Mesendoderm (in vitro differentiated cells): ENCODE measurements around the gene STX4.
A peak's percentile ranks its signal among the peaks of the same experiment; 100 is the strongest.

Source experiments
- DNase-seq: peaks from one replicate; pipeline ENCODE4 v3.0.0; 2013
- H2AK5ac ChIP-seq: 2 replicates; pipeline ENCODE4 v1.6.1; 2013; ENCODE audit warnings: low read length, inconsistent platforms
- H2BK120ac ChIP-seq: 2 replicates; pipeline ENCODE4 v1.6.1; 2013; ENCODE audit warnings: low read depth, mild to moderate bottlenecking, low read length, moderate library complexity, mixed read lengths
- H2BK15ac ChIP-seq: replicated peaks from 2 replicates; pipeline ENCODE4 v1.6.1; 2013; ENCODE audit warnings: low read depth, mild to moderate bottlenecking, moderate library complexity
- H2BK5ac ChIP-seq: 2 replicates; pipeline ENCODE4 v1.6.1; 2013; ENCODE audit warnings: low read length, inconsistent platforms
- H3K18ac ChIP-seq: 2 replicates; pipeline ENCODE4 v1.6.1; 2013; ENCODE audit warnings: mild to moderate bottlenecking, low read length, mixed read lengths
- H3K23ac ChIP-seq: one replicate; pipeline ENCODE4 v1.6.1; 2013; ENCODE audit warnings: low read length
- H3K27ac ChIP-seq: 2 replicates; pipeline ENCODE4 v1.5.1; 2013; ENCODE audit warnings: low read depth, mild to moderate bottlenecking, inconsistent platforms, low read length, moderate library complexity
- H3K27me3 ChIP-seq: 2 replicates; pipeline ENCODE4 v1.6.1; 2013; ENCODE audit warnings: low read length, control low read depth, mild to moderate bottlenecking, inconsistent platforms; ENCODE audit not compliant: insufficient read depth, poor library complexity
- H3K36me3 ChIP-seq: 2 replicates; pipeline ENCODE4 v1.6.1; 2013; ENCODE audit warnings: low read length, inconsistent platforms; ENCODE audit not compliant: control insufficient read depth, insufficient read depth
- H3K4ac ChIP-seq: one replicate; pipeline ENCODE4 v1.6.1; 2013; ENCODE audit warnings: low read depth, mild to moderate bottlenecking, low read length, moderate library complexity
- H3K4me1 ChIP-seq: 2 replicates; pipeline ENCODE4 v1.6.1; 2013; ENCODE audit warnings: low read depth, low read length, inconsistent platforms; ENCODE audit not compliant: control insufficient read depth
- H3K4me2 ChIP-seq: 2 replicates; pipeline ENCODE4 v1.6.1; 2013; ENCODE audit warnings: low read length
- H3K4me3 ChIP-seq: 2 replicates; pipeline ENCODE4 v1.5.1; 2013; ENCODE audit warnings: mild to moderate bottlenecking, low read length
- H3K56ac ChIP-seq: one replicate; pipeline ENCODE4 v1.6.1; 2013; ENCODE audit warnings: low read length
- H3K79me1 ChIP-seq: 2 replicates; pipeline ENCODE4 v1.6.1; 2013; ENCODE audit warnings: low read length, inconsistent platforms
- H3K79me2 ChIP-seq: 2 replicates; pipeline ENCODE4 v1.6.1; 2013; ENCODE audit warnings: mild to moderate bottlenecking, low read length; ENCODE audit not compliant: control insufficient read depth, insufficient read depth
- H3K9ac ChIP-seq: 2 replicates; pipeline ENCODE4 v1.6.1; 2013; ENCODE audit warnings: low read length, inconsistent platforms
- H4K5ac ChIP-seq: one replicate; pipeline ENCODE4 v1.6.1; 2013; ENCODE audit warnings: low read length
- H4K8ac ChIP-seq: one replicate; pipeline ENCODE4 v1.6.1; 2013; ENCODE audit warnings: low read depth, mild to moderate bottlenecking, control low read depth, low read length, moderate library complexity
- WGBS: extraction: QIAGEN DNeasy Blood & Tissue Kit; methylation state at CpG from one replicate; pipeline ENCODE4 v1.1.7; 2013; ENCODE audit warnings: low lambda C conversion rate, missing lambda C conversion rate; ENCODE audit not compliant: insufficient coverage; ENCODE audit errors: extremely low coverage; 5-methylcytosine and 5-hydroxymethylcytosine counted together

The STX4 gene

GRCh38 chr16:31061813-31062440 lies 28.6 kb downstream of the STX4 start:
- no peak overlapping the region for H2BK120ac ChIP-seq
- H2AK5ac ChIP-seq = no peak overlapping the region
- no peak overlapping the region for H3K18ac ChIP-seq
- H2BK5ac ChIP-seq = no peak overlapping the region
- no CpG with 5 or more reads among the region's 54 CpGs for WGBS
- H3K4me1 ChIP-seq = no peaks in the 10 kb centered on the region
- no peak overlapping the region for H3K27ac ChIP-seq
- H3K79me1 ChIP-seq = peaks cover 11% of the 10 kb centered on the region
- no peak overlapping the region for H3K4me2 ChIP-seq
- H4K8ac ChIP-seq = no peak overlapping the region
- no peak overlapping the region for H3K9ac ChIP-seq
- H3K56ac ChIP-seq = no peak overlapping the region
- H3K23ac ChIP-seq = no peak overlapping the region
- no peak overlapping the region for H3K4me3 ChIP-seq
- peaks cover 3% of the 10 kb centered on the region for H3K36me3 ChIP-seq
- H3K27me3 ChIP-seq = no peaks in the 10 kb centered on the region
- H3K79me2 ChIP-seq = peaks cover 9% of the 10 kb centered on the region
- no peak overlapping the region for H4K5ac ChIP-seq
- H3K4ac ChIP-seq = no peak overlapping the region
- H2BK15ac ChIP-seq = no peak overlapping the region
- no peak for DNase-seq

GRCh38 chr16:31063495-31063842 lies 30.1 kb downstream of the STX4 start:
- WGBS = no CpG with 5 or more reads among the region's 9 CpGs
- H3K18ac ChIP-seq = no peak overlapping the region
- H3K4me3 ChIP-seq = no peak overlapping the region
- no peak overlapping the region for H4K5ac ChIP-seq
- peaks cover 3% of the 10 kb centered on the region for H3K36me3 ChIP-seq
- no peaks in the 10 kb centered on the region for H3K4me1 ChIP-seq
- no peak overlapping the region for H3K4ac ChIP-seq
- H4K8ac ChIP-seq = no peak overlapping the region
- H2AK5ac ChIP-seq = no peak overlapping the region
- H2BK15ac ChIP-seq = no peak overlapping the region
- no peak overlapping the region for H2BK5ac ChIP-seq
- H3K23ac ChIP-seq = no peak overlapping the region
- H3K79me1 ChIP-seq = peaks cover 14% of the 10 kb centered on the region
- DNase-seq = peak; percentile 25
- H3K56ac ChIP-seq = no peak overlapping the region
- H3K27ac ChIP-seq = no peak overlapping the region
- no peaks in the 10 kb centered on the region for H3K27me3 ChIP-seq
- H3K79me2 ChIP-seq = peaks cover 12% of the 10 kb centered on the region
- H3K4me2 ChIP-seq = no peak overlapping the region
- no peak overlapping the region for H3K9ac ChIP-seq
- no peak overlapping the region for H2BK120ac ChIP-seq

- Histone ChIP-seq H3K23ac (no peak overlapping the region), H3K79me2 (peaks cover 15% of the 10 kb centered on the region), H3K9ac (no peak overlapping the region), H3K4ac (no peak overlapping the region), H2BK120ac (no peak overlapping the region), H3K27me3 (no peaks in the 10 kb centered on the region), H4K8ac (no peak overlapping the region), H2BK5ac (no peak overlapping the region), H3K56ac (no peak overlapping the region), H3K18ac (no peak overlapping the region), H2AK5ac (no peak overlapping the region), H2BK15ac (no peak overlapping the region), H3K4me3 (no peak overlapping the region), H3K79me1 (peaks cover 17% of the 10 kb centered on the region), H3K4me1 (no peaks in the 10 kb centered on the region), H4K5ac (no peak overlapping the region), H3K27ac (no peak overlapping the region), H3K4me2 (no peak overlapping the region), H3K36me3 (peaks cover 3% of the 10 kb centered on the region)
- WGBS = no CpG with 5 or more reads among the region's 56 CpGs
- no peak for DNase-seq
Observed at GRCh38 chr16:31063843-31064611, 30.7 kb downstream of the STX4 start.

- no CpG with 5 or more reads among the region's 4 CpGs for WGBS
- Histone ChIP-seq H3K4ac (no peak overlapping the region), H2AK5ac (no peak overlapping the region), H2BK15ac (no peak overlapping the region), H3K18ac (no peak overlapping the region), H4K5ac (no peak overlapping the region), H3K27me3 (no peaks in the 10 kb centered on the region), H3K4me3 (no peak overlapping the region), H3K56ac (no peak overlapping the region), H3K79me1 (peaks cover 18% of the 10 kb centered on the region), H3K27ac (no peak overlapping the region), H3K9ac (no peak overlapping the region), H3K4me1 (no peaks in the 10 kb centered on the region), H2BK120ac (no peak overlapping the region), H3K4me2 (no peak overlapping the region), H3K36me3 (peaks cover 3% of the 10 kb centered on the region), H2BK5ac (no peak overlapping the region), H3K79me2 (peaks cover 18% of the 10 kb centered on the region), H4K8ac (no peak overlapping the region), H3K23ac (no peak overlapping the region)
- DNase-seq = no peak
Observed at GRCh38 chr16:31064882-31065461, 31.6 kb downstream of the STX4 start.

GRCh38 chr16:31067342-31067741 lies 34.0 kb downstream of the STX4 start:
- Histone ChIP-seq H4K5ac (no peak overlapping the region), H3K23ac (no peak overlapping the region), H3K27me3 (no peaks in the 10 kb centered on the region), H2BK5ac (no peak overlapping the region), H3K4me3 (no peak overlapping the region), H3K56ac (no peak overlapping the region), H3K27ac (no peak overlapping the region), H2AK5ac (no peak overlapping the region), H3K36me3 (peaks cover 2% of the 10 kb centered on the region), H3K4ac (no peak overlapping the region), H3K79me2 (peaks cover 29% of the 10 kb centered on the region), H2BK120ac (no peak overlapping the region), H3K18ac (no peak overlapping the region), H4K8ac (no peak overlapping the region), H3K4me1 (peaks cover 3% of the 10 kb centered on the region), H3K9ac (no peak overlapping the region), H3K79me1 (peaks cover 23% of the 10 kb centered on the region), H3K4me2 (no peak overlapping the region), H2BK15ac (no peak overlapping the region)
- no peak for DNase-seq
- WGBS = no CpG with 5 or more reads among the region's 3 CpGs
